IPS-NIHi7 (cell line): Measurements from ENCODE around the gene PHF23.
"Not testable (repeated sequence)": the region's sequence is repeated elsewhere in the genome, so short reads cannot be mapped to it uniquely, and the experiment has no call there.

Experiments
- DNase-seq: peaks from one replicate; pipeline ENCODE4 v3.0.0; 2012; ENCODE audit warnings: mixed read lengths; ENCODE audit errors: extremely low spot score

The PHF23 gene

DNA sequence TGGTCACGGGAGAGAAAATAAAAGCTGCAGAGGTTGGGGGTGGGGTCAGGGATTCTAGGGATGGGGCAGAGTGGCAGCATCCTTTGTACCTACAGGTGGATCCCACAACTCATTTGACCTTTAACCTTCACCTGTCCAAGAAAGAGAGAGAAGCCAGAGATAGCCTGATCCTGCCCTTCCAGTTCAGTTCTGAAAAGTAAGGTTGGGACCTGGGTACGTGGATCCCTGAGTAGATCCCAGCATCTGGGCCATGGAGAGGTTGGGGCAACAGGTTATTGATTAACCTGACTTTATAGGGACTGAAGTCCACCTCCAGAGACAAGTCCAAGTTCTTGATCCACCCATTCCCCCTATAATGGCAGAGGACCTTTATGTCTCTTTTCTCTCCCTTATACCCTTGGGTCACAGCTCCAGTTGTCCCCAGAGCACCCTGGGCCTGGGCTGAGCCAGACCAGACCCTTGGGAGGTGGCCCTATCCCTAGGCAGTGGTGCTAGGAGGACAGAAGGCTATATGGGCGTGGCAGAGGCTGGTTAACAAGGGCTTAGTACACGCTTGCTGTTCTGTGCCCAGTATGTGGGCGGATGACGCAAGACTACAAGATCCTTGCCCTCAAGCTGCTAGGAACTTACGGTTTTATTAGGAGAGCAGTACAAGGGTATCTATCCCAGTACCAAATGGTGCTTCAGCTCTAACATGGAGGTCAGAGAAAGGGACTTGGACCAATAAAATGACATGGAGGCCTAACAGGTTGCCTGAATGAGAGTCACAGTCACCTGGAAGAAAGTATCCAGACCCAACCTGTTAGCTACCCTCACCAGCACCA is 19.7 kb upstream of the PHF23 start:
- no peak for DNase-seq

DNA sequence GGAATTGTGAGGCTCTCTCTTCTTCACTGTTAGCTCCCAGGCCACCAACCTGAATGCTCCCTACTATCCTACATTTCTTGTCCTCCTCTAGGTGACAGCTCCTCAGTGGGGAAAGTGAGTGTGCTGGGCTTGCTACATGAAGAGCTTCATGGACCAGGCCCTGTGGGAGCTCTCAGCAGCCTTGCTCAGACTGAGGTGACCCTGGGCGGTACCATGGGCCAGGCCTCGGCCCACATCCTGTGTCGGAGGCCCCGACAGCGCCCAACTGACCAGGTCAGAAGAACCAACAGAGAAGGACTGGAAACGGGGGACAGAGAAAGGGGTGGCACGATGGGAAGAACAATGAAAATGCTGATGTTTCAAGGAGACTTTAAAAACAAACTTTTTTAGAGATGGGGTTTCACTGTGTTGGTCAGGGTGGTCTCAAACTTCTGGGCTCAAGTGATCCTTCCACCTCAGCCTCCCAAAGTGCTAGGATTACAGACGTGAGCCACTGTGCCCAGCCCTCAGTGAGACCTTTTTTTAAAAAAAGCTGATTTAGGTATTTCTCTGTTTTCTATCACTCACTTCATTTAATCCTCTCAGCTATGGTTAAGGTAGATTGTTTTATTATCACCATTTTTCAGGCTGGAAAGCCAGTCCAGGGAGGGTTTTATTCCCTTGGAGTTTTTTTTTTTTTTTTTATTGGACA is 17.7 kb upstream of the PHF23 start:
- DNase-seq = no peak

DNA sequence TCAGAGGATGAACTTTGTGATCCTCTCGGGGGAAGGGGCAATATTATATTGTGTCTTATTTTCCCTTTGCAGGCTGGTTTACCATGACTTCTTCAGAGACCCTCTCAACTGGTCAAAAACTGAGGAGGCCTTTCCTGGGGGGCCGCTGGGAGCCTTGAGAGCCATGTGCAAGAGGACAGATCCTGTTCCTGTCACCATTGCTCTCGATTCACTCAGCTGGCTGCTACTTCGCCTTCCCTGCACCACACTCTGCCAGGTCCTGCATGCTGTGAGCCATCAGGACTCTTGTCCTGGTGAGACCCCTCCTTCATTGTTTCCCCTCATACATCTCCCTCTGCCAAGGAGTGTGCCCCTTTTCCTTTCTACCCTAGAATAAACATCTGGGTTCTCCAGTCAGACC is 15.3 kb upstream of the PHF23 start:
- DNase-seq = no peak

DNA sequence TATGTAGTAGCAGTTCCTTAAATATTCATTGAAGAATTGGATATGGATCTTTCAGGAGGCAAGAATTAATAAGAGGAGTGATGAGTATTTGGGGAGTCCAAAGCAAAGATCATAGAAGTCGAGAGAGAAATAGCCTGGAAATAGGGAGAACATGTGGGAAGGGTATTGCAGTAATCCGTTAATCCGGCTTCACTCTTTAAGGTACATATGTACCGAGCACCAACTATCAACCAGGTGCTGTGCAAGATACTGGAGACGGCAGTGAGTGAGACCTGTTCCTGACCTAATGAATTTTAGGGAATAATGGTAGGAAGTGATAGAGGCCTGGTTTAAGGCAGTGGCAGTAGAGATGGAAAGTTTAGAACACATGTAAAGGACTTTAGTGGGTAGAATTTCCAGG is 13.8 kb upstream of the PHF23 start:
- no peak for DNase-seq

DNA sequence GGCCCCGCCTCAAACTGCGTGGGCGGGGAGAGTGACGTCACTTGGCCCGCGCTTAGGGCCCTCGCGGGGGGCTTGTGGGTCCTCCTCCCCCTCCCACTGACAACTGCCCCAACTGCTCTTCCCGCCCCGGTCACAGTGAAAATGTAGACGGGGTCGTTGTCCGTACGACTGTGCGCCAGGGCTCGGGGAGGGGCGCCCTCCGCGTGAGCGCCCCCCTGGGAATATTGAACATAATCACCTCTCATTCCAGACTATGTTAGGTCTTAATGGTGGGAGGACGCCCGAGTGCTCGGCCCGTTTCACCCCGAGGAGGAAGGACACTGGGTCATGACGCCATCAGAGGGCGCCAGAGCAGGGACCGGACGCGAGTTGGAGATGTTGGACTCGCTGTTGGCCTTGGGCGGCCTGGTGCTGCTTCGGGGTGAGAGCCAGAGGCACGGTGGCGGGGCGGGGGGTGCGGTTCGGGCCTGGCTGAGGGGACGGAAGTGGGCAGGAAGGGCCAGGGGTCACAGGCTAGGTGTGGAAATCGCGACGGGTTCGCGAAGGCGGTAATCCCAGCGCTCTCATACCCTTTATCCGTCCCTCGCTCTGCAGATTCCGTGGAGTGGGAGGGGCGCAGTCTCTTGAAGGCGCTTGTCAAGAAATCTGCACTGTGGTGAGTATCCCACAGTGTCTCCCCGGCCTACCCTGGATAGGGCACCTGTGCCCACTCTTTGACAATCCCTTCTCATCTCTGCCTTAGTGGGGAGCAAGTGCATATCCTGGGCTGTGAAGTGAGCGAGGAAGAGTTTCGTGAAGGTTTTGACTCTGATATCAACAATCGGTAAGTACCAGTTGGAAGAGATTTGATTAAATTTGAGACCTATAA is 13.2 kb upstream of the PHF23 start, which contains the start of gene ELP5:
Gene ELP5 (plus strand): TSS at position 40 of the 868 bp plus-strand sequence. CDS start 336 bp downstream, at position 376.
- DNase-seq = peak; percentile 87

DNA sequence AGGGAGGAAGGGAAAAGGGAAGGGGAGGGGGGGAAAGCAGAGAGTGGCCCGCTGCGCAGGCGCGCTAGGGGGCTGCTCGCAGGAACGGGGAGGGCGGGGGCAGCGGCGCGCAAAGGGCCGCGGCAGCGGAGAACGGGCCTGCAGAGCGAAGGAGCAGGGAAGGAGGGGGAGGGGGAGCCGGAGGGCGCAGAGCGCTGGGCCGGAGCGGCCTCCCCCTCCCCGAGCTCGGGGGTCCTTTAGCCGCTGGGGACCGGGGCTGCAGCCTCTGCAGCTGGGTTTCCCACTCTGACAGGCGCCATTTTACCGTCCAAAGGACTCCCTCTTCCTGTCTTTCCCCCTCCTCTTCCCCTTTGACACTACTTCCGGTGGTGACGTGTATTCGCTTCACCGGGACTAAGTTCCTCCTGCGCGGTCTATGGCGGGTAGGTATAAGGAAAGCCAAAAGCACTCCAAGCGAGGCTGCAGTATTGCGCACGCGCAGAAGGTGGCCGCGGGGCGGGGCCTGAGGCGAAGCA is 12.5 kb upstream of the PHF23 start, which contains the start of gene CTDNEP1:
Gene CTDNEP1 (minus strand): TSS at position 74 of the 515 bp plus-strand sequence. CDS start 438 bp downstream, outside the sequence.
- peak; percentile 63 for DNase-seq

DNA sequence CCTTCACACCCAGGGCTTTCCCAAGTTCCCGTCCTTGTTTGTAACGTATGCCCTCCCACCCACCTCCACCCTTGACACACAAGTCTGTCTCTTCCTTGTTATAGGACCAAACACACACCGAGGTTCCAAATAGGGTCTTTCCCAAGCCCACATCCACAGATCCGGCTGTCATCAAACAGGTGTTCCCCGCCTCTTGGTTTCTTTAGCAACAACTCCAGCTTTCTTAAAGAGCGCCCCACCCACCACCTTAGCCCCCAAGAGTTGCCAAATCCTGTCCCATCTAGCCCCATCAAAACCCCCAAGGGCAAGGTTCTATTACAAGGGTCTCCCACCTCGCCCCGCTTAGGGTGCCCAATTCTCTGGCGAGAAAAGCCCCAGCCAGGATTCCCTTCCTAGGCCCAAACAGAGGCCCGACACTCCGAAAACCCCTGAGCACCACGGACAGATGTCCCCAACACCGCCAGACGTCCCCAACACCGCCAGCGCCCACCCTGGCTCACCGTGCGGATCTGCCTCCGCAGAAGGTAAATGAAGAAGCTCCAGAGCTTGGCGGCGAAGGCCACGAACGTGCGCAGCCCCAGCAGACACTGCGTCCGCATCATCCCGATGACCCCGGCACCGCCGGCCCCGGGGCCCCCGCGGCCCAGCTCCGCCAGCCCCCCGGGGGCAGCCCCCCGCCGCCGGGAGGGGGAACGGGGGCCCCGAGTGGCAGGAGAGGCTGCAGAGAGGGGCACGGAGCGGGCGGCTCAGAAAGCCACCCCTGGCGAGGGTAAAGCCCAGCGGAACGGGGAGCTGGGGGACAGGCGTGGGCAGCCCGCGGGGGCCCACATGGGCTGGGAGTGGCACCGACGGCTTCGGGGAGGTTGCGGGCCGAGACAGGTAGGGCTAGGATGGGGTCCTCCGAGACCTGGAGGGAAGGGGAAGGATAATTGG is 11.7 kb upstream of the PHF23 start:
- DNase-seq = no peak

DNA sequence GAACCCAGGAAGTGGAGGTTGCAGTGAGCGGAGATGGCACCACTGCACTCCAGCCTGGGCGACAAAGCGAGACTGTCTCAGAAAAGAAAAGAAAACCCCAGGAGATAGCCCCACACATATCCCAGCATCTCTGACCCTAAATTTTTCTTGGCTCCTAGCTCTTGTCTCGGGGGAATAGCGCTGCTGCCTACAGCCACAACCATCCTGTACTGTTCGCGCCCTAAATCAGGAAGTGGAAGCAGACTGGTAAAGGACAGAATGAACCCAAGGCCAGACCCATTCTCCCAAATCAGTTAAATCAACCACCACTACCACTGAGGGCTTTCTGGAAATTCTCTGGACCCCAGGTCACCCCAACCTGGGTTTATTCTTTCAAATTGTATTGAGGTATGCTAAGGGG is 10.6 kb upstream of the PHF23 start:
- no peak for DNase-seq

DNA sequence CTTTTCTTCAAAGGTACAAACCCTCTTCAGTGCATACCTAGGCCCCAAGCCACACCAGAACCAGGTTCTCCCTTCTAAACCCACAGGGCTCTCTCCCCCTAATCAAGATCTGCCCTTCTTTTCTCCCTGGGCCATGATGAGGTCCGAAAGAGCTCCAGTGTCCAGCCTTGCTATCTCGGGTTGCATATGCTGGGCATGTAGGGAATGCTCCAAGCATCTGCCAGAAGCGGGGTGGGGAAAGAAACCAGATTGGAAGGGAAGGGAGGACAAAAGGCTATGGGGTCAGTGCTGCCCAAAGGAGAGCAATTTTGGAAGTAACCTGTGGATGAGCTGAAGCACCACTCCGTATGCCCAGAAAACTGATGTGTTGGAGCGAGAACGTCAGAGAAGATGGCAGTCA is 10.0 kb upstream of the PHF23 start:
- DNase-seq = no peak

DNA sequence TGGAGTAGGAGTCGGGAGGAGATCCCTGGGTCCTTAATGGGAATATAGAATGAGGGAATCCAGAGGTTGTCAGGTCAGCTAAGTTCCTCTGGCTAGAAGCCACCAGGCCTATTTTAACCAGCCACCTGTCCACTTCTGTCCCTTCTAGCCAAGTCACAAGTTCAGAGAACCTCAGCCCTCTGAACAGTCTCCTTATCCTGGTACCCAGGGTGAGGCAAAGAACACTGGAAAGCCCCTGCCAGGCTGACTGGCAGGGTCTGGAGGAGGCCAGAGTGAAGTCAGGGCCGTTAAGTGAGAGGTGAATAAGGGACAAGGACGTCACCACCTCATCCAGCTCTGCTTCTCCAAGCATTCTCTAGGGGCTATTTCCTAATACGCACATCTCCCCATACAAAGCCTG is 9.5 kb upstream of the PHF23 start:
- DNase-seq = no peak

DNA sequence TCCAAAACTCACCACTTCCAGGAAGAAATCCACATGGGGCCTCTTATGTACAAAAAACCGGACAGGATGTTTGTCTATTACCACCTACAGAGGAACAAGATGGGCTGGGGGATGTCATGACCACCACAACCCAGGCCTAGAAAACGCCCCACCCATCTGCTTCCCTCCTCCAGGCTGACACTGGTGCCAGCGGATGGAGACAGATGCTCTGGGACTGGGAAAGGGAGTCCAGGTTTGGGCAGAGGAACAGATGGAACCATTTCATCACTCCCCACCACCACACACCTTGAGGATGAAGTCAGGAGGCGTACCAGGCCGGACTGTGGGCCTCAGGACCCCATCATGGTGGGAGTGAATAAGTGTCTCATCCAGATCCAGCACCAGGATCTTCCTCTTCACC is 7.5 kb upstream of the PHF23 start:
- DNase-seq = no peak

DNA sequence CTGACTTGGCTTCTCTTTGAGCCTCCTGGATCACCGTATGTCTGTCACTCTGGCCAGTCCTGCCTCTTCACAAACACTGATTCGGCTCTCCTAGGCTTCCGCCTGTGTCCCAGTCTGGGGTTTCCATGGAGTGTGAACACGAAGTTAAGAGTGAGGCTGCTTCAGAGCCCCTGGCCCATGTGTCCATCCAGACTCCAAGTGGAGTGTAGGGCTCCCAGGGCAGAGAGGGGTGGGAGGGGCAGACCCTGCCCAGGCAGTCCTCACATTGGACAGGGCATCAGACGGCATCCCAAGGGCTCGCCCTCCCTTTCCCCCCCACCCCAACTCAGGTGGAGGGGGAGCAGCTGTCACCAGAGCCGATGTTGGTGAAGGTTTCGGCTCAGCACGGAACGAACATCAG is 4.6 kb upstream of the PHF23 start:
- DNase-seq = not testable (repeated sequence)

DNA sequence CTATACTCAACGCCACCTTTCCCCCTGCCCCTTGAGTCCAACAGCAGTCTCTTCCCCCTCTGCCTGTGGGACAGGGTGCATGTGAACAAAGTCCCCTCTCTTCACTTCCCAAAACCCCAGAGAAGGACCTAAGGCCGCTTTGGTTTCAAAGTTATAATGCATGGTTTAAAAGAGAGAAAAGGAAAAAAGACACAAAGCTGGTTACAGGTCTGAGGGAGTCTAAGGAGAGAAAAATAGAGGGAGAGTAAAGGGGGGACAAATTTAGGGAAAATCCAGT is 4.1 kb upstream of the PHF23 start:
- DNase-seq = no peak

DNA sequence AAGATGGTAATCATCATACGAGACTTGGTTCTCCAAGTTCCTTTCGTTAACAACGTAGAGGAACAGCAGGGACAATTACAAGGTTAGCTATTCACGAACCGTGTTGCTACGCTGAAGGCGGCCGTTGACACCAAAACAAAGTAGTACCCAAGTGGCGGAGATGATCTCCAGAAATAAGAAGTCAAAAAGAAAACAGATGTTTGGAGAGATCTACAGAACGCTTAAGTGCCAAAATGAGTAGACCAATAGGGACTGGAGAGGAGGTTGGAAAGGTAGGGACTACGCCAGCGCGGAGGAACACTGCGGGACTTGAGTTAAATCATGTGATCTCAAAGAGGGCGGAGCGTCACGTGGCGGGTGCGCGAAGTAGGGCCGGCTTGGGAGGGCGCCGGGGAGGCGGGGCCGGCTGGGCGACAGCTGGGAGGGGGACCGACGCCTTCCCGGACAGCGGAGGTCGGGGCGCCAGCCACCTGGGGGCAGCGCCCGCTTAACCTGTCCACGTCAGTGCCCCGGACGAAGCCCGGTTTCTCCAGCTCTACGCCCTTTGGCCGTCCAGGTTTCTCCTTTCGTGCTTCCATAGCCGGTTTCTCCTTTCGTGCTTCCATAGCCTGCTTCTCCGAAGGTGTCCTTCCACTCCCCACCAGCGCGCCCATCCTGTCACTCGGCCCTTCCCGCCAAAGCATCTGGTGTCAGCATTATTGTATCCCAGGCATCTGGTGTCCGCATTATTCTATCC is 3.6 kb upstream of the PHF23 start:
- DNase-seq = peak; percentile 86

DNA sequence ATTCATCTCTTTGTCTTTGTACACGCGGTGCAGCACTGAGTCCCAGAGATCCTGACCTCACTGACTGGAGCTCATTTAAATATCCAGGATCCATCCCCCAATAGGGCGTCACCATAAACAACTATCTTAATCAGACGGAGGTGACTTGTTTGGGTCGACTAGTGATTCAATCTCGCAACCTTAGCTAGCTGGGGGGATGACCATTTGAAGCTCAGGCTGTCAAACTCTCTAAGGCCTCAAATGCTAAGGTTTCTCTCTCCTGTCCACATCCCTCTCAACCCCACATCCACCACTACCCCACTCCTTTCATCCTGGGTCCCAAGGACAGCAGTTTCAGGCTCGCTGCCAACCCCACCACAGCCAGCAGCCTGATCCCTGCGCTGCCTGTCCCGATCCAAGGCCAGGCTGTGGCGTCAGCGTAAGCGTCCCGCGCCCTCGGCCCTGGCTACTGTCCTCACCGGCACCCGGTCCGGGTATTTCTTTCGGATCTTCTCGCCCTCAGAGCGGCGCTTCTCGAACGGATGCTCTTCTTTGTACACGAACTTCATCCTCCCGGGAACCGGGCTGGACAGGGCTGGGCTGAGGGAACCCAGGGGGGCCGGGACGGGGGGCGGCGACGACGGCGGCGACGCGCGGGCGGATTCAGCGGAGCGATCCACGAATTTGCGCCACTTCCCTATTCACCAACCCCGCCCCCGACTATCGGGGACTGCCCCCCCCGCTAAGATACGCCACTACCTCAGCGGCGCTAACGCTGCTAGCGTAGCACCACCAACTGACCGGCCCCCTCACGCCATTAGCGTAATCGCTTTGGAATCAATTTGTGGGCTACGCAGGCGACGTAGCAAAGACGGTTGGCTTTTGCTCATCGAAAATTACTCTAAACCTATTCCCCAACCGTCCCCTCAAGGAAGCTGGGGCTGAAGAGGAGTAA is 2.8 kb upstream of the PHF23 start, which contains the start of gene GABARAP:
Gene GABARAP (minus strand): TSS at position 667 of the 934 bp plus-strand sequence. CDS start 119 bp downstream, at position 548.
- peak; percentile 65 for DNase-seq

DNA sequence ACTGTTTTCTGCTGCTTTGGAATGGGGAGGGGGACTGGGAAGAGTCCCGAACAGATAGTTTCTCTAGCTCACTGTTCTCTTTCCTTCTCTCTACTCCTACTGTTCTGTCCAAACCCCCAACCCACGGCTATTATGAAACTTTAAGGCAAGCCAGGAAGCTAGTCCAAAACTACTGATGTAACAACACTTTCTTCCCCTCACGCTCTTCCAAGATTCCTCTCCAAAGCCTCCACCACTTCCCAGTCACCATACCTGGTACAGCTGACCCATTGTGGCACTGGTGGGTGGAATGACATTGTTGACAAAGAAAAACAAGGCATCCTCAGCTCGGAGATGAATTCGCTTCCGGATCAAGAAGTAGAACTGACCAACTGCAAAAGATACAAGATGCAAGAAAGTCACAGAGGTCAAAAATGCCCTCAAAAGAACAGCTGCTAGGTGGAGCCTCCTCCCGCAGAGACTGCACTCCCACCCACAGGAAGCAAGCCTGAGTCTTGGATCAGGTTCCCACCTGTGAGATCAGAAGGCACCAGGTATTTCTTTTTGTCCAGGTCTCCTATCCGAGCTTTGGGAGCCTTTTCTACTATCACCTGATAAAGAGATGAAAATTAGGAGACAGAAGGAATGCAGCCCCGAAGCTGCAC is 2.0 kb upstream of the PHF23 start:
- DNase-seq = no peak

DNA sequence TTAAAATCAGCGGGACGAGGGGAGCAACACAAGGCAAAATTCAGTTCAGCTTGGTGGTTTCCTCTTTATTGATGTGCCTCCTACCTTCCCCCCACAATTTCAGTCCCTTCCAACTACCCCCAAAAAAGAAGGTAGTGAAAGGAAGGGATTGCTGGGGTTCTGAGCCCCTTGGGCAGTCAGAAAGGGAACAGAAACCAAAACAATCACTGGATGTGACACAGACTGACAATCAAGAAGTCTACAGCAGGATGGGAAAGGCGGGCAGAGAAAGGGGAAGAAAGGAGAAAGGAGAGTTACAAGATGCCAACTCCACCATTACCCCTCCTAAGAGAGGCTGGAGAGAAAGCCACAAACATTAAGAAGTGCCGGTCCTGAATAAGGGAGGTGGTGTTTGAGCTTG is 1.1 kb upstream of the PHF23 start:
- DNase-seq = no peak

DNA sequence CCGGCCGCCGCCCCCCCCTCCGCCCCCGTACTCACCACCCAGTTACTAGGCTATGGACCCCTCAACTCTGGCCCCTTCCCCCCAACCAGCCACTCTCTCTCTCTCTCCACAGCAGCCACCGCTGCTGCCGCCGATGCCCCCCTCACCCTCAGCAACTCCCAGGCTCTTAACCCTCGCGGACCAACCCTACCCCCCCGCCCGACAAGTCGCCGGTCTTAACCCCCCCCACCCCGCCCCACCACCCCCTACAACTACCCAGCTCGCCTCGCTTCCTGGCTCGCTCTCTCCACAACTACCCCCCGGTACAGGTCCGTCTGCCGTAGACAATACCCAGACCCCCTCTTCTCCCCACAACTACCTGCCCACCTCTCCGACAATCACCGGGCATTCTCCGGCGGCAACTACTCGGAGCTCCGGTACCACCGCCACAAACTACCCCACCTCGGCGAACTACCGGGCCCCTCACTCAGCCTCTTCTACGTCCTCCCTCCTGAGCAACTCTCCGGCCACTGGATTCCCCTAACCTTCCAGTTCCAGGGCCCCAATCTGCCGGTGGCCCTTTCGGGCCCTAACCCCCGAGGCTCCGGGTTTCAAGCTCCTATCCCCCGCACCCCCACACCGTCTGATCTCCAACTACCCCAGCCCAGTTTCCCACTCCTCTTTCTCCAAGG is 702 bp downstream of the PHF23 start:
- peak; percentile 22 for DNase-seq
